ENCODE data around the gene CHD3.
A peak's percentile ranks its signal among the peaks of the same experiment; 100 is the strongest.

The CHD3 gene

DNA sequence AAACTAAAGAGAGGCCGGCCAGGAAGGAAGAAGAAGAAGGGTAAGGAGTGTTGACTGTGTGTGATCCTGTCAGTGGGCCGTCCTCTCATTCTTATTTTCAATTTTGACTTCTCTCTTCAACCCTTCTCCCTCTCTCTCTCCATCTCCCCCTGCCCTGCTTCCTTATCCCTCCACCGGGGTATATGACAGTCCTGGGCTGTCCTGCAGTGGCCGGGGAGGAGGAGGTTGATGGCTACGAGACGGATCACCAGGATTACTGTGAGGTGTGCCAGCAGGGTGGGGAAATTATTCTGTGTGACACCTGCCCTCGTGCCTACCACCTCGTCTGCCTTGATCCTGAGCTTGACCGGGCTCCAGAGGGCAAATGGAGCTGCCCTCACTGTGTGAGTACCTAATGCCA, 5.6 kb downstream of the CHD3 start:
- no peak for DNase-seq (ENCODE audit: low spot score)

DNA sequence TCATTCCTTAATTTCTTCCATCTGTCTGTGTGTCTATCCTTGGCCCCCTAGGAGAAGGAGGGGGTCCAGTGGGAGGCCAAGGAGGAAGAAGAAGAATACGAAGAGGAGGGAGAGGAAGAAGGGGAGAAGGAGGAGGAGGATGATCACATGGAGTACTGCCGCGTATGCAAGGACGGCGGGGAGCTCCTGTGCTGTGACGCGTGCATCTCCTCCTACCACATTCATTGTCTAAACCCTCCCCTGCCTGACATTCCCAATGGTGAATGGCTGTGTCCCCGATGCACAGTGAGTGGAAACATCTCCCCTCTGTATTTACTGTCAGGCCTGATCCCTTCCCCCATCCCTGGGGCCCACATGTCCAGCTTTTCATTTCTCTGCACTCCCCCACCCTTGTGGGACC, 6.3 kb downstream of the CHD3 start:
- no peak for DNase-seq (ENCODE audit: low spot score)

DNA sequence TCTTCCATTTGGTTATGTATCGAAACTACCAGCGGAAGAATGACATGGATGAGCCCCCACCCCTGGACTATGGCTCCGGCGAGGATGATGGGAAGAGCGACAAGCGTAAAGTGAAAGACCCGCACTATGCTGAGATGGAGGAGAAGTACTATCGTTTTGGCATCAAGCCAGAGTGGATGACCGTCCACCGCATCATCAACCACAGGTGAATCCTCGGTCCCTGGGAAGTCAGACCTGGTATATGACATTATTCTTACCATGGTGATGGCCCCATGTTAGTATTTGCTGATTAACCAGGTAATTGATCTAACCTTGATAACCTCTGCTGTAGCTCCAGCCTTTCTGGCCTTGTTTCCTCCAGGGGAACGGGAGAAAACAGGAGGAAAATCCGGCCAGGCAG, 8.5 kb downstream of the CHD3 start:
- no peak for DNase-seq (ENCODE audit: low spot score)

DNA sequence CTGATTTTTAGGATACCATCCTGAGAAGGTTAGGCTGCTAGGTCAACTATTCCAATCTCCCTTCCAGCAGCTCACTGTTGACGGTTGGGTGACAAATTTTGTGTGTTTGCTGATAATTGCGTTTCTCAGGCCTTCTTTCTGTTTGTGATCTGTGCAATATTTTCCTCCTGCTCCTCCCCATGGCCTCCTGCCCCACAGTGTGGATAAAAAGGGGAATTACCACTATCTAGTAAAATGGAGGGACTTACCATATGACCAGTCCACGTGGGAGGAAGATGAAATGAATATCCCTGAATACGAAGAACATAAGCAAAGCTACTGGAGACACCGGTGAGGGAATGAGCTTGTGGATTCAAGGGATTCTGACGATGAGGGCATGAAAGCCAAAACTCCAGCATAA, 9.2 kb downstream of the CHD3 start:
- peak; percentile 81 for DNase-seq (ENCODE audit: low spot score)

DNA sequence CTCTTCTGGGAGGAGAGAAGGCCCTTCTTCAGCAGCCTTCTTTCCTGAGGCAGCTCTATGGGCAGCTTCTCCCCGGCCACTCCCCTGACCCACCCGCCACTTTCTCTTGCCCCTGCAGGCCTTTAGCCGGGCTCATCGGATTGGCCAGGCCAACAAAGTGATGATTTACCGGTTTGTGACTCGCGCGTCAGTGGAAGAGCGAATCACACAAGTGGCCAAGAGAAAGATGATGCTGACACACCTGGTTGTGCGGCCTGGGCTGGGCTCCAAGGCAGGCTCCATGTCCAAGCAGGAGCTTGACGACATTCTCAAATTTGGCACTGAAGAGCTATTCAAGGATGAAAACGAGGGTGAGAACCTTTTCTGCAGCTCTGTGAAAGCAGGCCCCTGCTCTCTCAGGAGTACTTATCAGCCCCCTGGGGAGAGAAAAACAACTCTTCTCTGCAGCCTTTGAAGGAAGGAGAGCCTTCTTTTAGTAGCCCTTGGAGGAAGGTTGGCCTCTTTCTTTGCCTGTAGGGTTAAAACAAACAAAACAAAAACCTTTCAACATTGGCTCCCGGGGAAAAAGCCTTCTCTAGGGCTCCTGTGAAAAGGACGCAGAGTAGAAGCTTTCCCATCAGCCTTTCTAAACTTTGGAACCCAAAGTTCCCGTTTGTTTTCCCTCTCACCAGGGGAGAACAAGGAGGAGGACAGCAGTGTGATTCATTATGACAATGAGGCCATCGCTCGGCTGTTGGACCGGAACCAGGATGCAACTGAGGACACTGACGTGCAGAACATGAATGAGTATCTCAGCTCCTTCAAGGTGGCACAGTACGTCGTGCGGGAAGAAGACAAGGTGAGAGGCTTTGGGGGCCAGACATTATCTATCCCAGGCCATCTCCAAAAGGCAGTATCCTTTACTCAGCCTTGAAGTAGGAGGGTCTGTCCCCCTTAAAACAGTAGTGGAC, 14.8 kb downstream of the CHD3 start:
- no peak for DNase-seq (ENCODE audit: low spot score)

DNA sequence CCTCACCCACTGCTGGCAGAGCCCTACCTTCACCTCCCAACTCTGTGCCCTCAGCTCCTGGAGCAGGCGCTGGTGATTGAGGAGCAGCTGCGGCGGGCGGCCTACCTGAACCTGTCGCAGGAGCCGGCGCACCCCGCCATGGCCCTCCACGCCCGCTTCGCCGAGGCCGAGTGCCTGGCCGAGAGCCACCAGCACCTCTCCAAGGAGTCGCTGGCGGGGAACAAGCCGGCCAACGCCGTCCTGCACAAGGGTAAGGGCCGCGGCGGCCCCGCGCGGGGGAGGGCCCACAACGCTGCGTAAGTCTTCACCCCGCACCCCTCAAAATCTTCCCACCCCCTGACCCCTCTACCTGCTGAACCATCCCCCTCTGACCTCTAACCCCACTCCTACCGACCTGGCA, 20.5 kb downstream of the CHD3 start:
- no peak for DNase-seq (ENCODE audit: low spot score)

DNA sequence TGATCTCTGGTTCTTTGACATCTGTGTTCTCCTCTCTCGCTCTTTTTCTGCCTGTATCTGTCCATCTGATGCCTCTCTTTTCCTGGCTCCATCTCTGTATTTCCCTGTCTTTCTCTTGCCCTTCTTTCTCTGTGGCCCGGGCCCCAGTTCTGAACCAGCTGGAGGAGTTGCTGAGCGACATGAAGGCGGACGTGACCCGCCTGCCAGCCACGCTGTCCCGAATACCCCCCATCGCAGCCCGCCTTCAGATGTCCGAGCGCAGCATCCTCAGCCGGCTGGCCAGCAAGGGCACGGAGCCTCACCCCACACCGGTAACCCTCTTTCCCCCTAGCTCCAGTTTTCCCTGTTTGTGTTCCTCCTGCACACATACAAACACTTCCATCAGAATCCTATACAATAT, 21.7 kb downstream of the CHD3 start:
- DNase-seq (ENCODE audit: low spot score): no peak

DNA sequence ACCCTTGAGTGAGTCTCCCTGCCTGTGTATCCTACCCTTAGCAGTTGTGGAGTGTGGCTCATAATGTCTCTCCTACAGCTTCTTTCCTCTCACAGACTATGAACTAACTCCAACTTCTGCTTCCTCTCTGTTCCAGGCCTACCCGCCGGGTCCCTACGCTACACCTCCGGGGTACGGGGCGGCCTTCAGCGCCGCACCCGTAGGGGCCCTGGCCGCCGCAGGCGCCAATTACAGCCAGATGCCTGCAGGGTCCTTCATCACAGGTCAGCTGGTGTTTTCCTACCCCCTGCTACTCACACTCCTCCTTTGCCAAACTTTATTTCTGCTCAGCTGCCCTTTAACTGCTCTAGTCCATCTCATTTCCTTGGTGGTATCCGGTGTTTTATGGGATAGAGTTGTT, 22.1 kb downstream of the CHD3 start:
- DNase-seq (ENCODE audit: low spot score): no peak

DNA sequence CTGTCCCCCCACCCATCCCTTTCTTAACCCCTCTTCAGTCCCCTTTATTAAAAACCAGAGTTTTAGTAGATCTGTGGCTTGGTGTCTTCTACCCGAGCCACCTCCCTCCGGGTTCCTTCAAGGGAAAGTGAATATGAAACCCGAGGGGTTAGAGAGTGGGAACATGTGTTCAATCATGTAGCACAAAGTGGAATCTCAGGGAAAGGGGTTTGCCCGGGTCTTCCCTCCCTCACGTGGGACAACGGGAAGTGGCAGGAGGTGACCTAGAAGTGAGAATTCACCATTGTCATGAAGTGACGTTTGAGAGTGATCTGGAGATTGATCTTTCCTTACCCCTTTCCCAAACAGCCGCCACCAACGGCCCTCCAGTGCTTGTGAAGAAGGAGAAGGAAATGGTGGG, 22.5 kb downstream of the CHD3 start:
- no peak for DNase-seq (ENCODE audit: low spot score)

DNA sequence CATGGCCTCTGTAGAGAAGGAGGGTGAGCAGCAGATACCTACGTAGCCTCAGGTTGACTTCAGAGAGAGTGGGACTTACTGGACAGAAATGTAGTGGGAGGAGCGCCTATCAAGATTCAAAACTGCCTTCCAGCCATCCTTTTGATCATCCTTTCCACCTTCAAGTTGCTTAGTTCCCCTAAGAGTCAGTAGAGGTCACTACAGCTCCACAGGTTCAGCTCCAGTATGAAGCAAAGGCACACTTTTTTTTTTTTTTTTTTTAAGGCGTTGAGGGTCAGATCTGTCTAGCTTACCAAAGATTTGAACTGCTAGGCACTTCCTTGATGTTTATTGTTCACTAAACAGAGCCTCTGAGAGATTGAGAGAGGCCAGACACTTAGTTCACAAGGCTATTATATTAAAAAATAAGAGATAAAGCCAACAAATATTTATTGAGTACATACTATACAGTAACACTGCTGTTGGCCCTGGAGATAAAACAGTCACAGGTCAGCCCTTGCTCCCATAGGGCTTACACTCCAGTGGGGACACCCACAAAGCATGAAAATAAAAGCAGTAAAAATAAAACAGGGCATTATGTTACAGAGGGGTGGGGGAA, 24.4 kb downstream of the CHD3 start:
- peak; percentile 82 for DNase-seq (ENCODE audit: low spot score)

DNA sequence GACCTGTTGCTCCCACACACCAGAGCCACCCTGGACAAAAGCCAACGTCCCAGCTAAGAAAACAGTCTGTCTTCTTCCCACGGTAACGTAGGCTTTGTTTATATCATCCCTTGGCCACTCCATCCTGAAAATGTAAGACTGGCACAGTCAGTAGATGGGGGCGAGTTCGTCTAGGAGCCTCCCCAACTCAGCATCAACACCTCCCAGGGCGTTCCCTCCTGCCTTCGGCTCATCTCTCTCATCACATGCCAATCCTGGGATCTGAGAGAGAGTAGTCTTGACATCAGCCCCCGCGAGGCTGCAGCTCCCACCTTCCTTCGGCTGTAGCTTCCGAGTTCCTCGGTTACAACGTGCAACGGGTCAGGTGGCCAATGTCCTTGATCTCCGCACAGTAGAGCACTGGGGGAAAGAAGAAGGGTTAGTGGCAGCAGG, 26.6 kb downstream of the CHD3 start:
- no peak for DNase-seq (ENCODE audit: low spot score)

DNA sequence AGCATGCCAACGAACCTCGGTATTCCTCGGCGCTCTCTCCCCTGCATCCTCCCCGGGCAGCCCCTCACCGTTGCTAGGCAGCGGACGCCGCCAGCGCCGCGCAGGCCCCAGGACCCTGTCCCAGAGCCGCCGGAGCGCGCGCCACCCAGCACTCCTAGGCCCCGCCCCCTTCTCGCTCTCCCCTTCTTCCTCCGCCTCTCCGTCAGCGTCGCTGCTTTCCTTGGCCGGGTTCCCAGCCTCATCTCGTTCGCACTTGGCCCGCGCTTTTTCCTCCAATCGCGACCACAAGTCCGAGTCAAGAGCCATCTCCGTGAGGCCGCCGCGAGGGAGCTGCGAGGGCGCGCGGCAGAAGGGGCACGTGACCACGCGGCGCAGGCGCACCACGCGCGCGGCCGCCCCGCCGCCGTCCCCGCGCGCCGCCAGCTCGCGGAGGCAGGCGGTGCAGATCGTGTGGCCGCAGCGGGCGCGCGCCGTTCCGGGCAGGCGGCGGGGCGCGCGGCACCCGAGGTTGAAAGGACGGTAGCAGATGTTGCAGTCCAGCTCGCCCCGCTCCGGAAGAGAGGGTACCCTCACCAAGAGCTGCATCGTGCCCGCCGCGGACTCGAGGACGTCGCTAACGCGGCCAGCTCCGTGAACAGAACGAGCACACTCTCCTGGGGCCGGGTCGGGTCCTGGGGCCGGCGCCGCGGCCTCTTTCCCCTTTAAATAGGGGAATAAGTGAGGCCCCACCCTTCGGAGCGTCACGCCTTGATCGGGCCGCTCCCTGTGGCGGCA, 27.2 kb downstream of the CHD3 start, which contains the start of gene RNF227:
Gene RNF227, minus strand, starts transcription at position 679 of the 774 bp plus-strand sequence. Its CDS starts 94 bp downstream, at position 585.
- peak; percentile 90 for DNase-seq (ENCODE audit: low spot score)

DNA sequence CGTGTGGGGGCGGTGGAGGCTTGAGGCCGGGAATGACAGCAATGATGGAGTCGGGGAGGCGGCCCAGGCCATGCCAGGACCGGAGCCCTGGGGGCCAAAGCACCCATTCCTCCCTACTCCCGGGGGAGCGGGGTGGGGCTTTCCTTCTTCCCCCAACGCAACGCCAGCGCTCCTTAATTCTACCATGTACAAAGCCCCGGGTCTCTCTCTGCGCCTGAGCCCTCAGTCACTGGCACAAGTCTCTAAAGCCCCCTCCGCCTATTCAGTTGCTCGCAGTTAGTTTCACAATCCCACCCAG, 27.7 kb downstream of the CHD3 start:
- no peak for DNase-seq (ENCODE audit: low spot score)

DNA sequence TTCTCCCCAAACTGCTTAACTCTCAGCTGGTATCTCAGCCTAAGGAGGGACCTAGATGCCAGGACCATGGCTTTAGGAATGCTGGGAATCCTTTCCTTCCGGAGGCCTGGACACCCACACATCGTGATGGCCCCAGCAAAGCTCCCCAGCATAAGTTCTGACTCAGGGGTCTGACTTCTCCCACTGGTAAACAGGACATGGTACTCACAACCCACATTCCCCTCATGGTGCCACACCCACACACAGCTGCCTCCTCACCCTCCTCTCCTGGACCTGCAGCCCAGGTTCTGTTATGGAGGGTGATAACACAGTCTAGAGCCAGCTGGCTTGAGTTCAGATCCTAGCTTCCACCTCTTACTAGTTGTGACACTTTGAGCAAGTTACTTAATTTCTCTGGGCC, 28.2 kb downstream of the CHD3 start:
- DNase-seq (ENCODE audit: low spot score): no peak

DNA sequence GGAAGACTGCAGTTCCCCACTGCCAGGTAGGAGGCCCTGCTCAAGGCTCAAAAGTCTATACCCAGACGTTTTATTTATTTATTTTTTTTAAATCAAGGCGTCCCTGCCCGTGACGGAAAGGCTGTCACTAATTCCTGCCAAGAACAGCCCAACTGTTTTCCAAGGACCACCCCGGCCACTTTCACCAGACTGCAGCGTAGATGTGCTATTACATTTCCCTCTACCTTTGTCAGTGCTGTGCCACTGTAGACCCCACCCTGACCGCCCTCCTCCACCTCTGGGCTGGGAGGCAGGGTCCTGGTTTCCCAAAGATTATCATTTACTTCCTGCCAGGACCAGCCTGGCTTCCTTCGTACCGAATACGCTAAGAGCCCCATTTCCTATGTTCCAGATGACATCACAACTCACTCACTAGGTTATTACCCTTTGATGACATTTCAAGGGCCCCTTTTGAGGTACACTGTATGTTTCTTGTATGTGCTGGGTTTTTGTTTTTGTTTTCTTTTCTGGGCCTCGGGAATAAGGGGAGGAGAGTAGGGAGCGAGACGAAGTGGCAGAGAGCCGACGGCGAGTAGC, 33.8 kb downstream of the CHD3 start:
- DNase-seq (ENCODE audit: low spot score): no peak

DNA sequence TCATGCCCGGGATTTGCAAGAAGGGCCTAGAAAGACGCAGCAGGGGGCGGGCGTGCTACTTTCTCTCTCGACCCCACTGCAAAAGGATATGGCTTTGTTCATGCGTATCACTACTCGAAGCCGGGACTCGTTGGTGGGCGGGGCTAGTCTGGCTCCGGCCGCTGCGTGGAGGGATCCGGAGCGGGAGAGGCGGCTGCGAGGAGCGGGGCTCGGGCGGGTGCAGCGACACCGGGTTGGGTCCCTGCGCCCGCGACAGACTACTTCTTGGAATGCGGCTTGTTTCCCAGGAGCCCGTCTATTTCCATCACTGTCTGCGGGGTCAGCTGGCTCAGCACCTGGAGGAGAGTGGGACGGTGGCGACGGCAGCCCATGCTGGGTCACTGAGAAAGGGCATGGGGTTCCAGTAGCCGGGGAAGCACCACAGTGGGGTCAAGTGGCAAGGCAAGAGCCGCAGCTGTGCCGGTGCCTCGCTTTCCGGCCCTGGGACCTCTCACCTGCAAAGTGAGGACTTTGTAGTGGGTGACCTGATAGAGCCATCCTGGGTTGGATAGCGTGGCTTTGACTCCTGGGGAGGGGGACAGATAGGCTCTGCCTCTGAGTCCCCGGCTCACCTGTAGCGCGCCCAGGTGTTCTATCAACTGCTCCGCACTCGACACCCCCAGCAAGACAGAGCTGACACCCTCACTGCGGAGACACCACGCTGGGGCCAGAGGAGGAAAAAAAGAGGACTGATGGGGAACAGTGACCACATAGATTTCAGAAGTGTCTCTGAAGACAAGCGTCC, 34.4 kb downstream of the CHD3 start:
- DNase-seq (ENCODE audit: low spot score): peak; percentile 83

DNA sequence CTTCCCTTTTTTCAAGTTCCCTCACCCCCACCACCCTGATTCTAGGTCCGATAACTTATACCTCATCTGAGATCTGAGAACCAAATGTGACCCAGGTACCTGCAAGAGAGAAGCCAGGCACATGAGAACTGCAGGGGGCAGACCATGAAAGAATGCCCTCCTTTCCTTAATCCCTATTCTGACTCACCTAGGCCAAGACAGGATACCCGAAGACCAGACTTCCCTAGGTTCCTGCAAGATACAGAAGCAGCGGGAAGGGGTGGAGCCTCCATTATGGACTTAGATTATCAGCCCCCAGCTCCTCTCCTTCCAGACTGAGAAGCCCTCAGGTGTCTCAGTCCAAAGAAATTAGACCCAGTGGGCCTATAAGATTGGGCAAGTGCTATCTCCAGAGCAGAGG, 39.0 kb downstream of the CHD3 start:
- no peak for DNase-seq (ENCODE audit: low spot score)

DNA sequence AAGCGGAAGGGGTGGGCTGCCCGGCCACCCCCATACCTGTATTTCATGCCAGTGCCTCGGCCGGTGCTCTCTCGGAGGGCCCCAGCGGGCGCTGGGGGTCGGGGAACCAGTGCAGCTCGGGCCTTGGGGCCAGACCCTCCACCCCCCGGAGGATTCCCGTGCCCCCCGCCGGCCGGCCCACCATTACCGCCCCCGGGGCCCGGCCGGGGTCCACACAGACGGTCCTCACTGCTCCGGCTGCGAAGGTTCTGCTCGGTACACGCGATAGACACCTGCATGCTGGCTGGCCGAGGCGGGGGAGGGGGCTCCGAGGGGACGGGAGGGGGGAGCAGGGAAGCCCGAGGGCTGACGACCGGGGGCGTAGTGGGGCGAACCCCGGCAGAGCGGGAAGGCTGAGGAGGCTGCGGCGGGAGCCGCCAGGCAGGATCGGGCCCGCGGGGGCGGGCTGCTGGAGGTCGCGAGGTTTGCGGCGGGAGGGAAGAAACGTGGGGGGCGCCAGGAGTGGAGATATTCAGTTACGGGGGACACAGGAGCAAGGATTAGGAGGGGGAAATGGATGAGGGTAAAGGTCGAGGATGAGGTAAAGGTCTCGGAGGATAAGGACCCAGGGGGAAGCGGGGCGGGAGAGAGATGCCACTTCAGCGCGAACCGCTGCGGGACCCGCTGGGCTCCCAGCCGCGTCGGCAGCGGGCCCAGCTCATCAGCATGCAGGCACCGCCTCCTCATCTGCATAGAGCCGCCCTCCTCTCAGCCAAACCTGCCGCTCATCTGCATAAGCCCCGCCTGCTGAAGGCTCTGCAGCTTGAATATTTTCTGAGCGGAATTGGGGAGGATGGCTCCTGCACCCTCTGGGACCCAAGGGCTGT, 40.8 kb downstream of the CHD3 start, which contains the start of gene KCNAB3:
Gene KCNAB3, minus strand, starts transcription at position 699 of the 866 bp plus-strand sequence. Its CDS starts 421 bp downstream, at position 278.
- DNase-seq (ENCODE audit: low spot score): peak; percentile 88

DNA sequence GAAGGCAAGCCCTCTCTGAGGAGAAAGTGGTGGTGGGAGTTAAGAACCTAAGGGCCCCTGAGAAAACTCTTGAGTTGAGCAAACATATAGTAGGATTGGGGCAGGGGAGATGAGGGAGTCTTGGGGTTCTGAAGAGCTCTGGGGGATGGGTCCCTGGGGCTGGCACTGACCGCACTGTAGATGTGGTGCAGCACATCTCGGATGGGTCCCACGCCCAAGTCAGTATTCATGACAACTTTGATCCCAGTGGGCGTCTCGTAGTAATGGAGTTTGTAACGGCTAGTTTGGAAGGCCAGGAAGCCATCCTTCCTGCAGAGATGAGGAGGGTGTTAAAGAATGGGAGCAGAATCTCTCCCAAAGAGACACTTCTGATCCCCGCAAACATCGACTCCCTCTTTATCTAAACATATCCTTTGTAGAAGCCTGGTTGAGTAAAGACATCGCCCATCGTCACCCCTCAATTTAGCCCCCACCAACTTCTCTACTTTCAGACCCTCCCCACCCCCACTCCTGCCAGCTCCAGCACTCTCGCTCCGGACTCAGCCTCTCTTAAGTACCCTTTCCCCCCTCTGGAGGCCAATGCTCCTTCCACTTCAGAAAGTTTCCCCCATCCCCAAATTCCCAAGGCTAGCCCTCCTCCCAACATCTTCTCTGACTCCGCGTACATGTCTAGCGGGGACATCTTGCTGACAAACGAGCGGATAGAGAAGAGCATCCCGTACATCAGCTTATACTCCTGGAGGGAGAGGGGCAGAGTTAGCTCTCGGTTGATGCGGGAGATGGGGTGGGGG, 42.4 kb downstream of the CHD3 start:
- DNase-seq (ENCODE audit: low spot score): no peak
